EL (cell line): ENCODE measurements around the gene TSR1.

ENCODE experiments used
- DNase-seq: peaks from one replicate; pipeline ENCODE4 v3.0.0-alpha.2; 2016

The TSR1 gene

GRCh38 chr17:2277429-2278170 lies 58.7 kb downstream of the TSR1 start:
- DNase-seq, result no peak

- DNase-seq, result no peak
Measured at GRCh38 chr17:2275722-2276121, 60.5 kb downstream of the TSR1 start.

DNA sequence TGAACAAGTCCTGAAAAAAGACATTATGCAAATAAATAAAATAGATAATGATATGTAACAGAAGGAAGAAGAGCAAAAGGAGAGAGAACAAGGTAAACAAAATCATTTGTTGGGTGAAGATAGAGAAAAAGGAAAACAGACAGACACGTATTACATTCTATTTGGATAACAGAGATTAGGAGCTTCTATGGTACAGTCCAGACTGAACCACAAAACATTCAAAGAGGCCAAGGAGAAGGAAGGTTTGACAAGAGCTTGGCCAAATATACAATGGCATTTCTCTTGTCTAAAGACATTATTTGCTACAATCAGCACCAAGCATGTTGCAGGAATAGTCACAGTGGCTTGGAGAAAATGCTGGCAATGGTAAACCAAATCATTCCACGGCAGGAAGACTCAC lies 61.8 kb downstream of the TSR1 start:
- DNase-seq, result no peak
